Neuronal stem cell (in vitro differentiated cells): ENCODE results near the gene SRRM1. TPM values are rescaled to one million over a fixed set of nuclear protein-coding genes. Genes with fewer than 3 reads are reported as not detected.
"Not testable (repeated sequence)": the region's sequence is repeated elsewhere in the genome, so short reads cannot be mapped to it uniquely, and the experiment has no call there.

Experiments
- DNase-seq: peaks from one replicate; pipeline ENCODE4 v3.0.0-alpha.2; 2013; ENCODE audit warnings: low spot score
- H2AFZ ChIP-seq: one replicate; pipeline ENCODE4 v1.6.1; 2013; ENCODE audit warnings: mild to moderate bottlenecking, low read length, inconsistent platforms
- H2AK5ac ChIP-seq: 2 replicates; pipeline ENCODE4 v1.6.1; 2013; ENCODE audit warnings: low read depth, mild to moderate bottlenecking, inconsistent platforms, low read length, moderate library complexity, mixed read lengths
- H2BK120ac ChIP-seq: 2 replicates; pipeline ENCODE4 v1.6.1; 2013; ENCODE audit warnings: low read depth, mild to moderate bottlenecking, inconsistent platforms, low read length, moderate library complexity, mixed read lengths
- H2BK12ac ChIP-seq: one replicate; pipeline ENCODE4 v1.6.1; 2013; ENCODE audit warnings: low read length, inconsistent platforms
- H2BK15ac ChIP-seq: 2 replicates; pipeline ENCODE4 v1.6.1; 2013; ENCODE audit warnings: mild to moderate bottlenecking, low read length, inconsistent platforms, mixed read lengths
- H2BK5ac ChIP-seq: one replicate; pipeline ENCODE4 v1.6.1; 2013; ENCODE audit warnings: inconsistent platforms, mild to moderate bottlenecking, low read length, moderate library complexity
- H3K14ac ChIP-seq: one replicate; pipeline ENCODE4 v1.6.1; 2013; ENCODE audit warnings: low read length, inconsistent platforms
- H3K18ac ChIP-seq: 2 replicates; pipeline ENCODE4 v1.6.1; 2013; ENCODE audit warnings: low read length, inconsistent platforms
- H3K23ac ChIP-seq: 2 replicates; pipeline ENCODE4 v1.6.1; 2013; ENCODE audit warnings: low read depth, mild to moderate bottlenecking, mixed read lengths, low read length, inconsistent platforms; ENCODE audit not compliant: poor library complexity
- H3K27ac ChIP-seq: replicated peaks from 3 replicates; pipeline ENCODE4 v1.5.1; 2013; ENCODE audit warnings: low read length, inconsistent platforms
- H3K27me3 ChIP-seq, 3 experiments: 2 replicates each; pipeline ENCODE4 v1.6.1; 2013; ENCODE audit warnings: low read length in 3 of 3, mild to moderate bottlenecking in 2 of 3, inconsistent platforms in 1 of 3, low read depth in 1 of 3, mixed read lengths in 1 of 3, moderate library complexity in 1 of 3; ENCODE audit not compliant: control insufficient read depth in 3 of 3, insufficient read depth in 3 of 3
- H3K36me3 ChIP-seq, 2 donors: replicated peaks in 1 of 2; 2 replicates each; pipeline ENCODE4 v1.6.1; 2013; ENCODE audit warnings: low read length in 2 of 2; ENCODE audit not compliant: control insufficient read depth in 2 of 2, insufficient read depth in 2 of 2
- H3K4ac ChIP-seq: 2 replicates; pipeline ENCODE4 v1.6.1; 2013; ENCODE audit warnings: inconsistent platforms, mild to moderate bottlenecking, low read length, moderate library complexity
- H3K4me1 ChIP-seq, 2 donors: 1 replicate in 1 of 2; 2 replicates in 1 of 2; pipeline ENCODE4 v1.6.1; 2013; ENCODE audit warnings: low read length in 2 of 2, low read depth in 1 of 2; ENCODE audit not compliant: control insufficient read depth in 2 of 2, insufficient read depth in 1 of 2
- H3K4me2 ChIP-seq: one replicate; pipeline ENCODE4 v1.6.1; 2013; ENCODE audit warnings: mild to moderate bottlenecking, low read length, inconsistent platforms; ENCODE audit not compliant: insufficient read depth, poor library complexity, severe bottlenecking
- H3K4me3 ChIP-seq, 2 donors: 2 replicates each; pipeline ENCODE4 v1.5.1; 2013; ENCODE audit warnings: low read length in 2 of 2, mild to moderate bottlenecking in 2 of 2, inconsistent platforms in 1 of 2, moderate library complexity in 1 of 2
- H3K79me1 ChIP-seq: one replicate; pipeline ENCODE4 v1.6.1; 2013; ENCODE audit warnings: low read depth, mild to moderate bottlenecking, inconsistent platforms, low read length, moderate library complexity
- H3K9ac ChIP-seq: one replicate; pipeline ENCODE4 v1.6.1; 2013; ENCODE audit warnings: mild to moderate bottlenecking, low read depth, low read length, inconsistent platforms; ENCODE audit not compliant: poor library complexity
- H3K9me3 ChIP-seq, 2 donors: replicated peaks in 1 of 2; 2 replicates each; pipeline versions ENCODE3 to v1.6.1; 2013; ENCODE audit warnings: low read length in 2 of 2, mild to moderate bottlenecking in 2 of 2, inconsistent platforms in 1 of 2, low read depth in 1 of 2, mixed read lengths in 1 of 2, moderate library complexity in 1 of 2; ENCODE audit not compliant: control insufficient read depth in 2 of 2, insufficient read depth in 1 of 2
- H4K8ac ChIP-seq: one replicate; pipeline ENCODE4 v1.6.1; 2013; ENCODE audit warnings: low read depth, mild to moderate bottlenecking, inconsistent platforms, low read length, moderate library complexity
- H4K91ac ChIP-seq: one replicate; pipeline ENCODE4 v1.6.1; 2013; ENCODE audit warnings: low read length, low read depth, mild to moderate bottlenecking, inconsistent platforms; ENCODE audit not compliant: poor library complexity
- WGBS, 2 donors: extraction: QIAGEN DNeasy Blood & Tissue Kit; methylation state at CpG; one replicate each; pipeline ENCODE4 v1.1.7; 2013; ENCODE audit warnings: missing lambda C conversion rate in 2 of 2, mixed read lengths in 1 of 2; ENCODE audit not compliant: insufficient read length in 2 of 2, insufficient replicate concordance in 1 of 2; ENCODE audit errors: extremely low coverage in 2 of 2; 5-methylcytosine and 5-hydroxymethylcytosine counted together
- small RNA-seq: library from polyadenylated mRNA; stranded (forward); fragments of <200 nt; extraction: miRNeasy Mini kit (QIAGEN cat#:217004); gene quantifications from one replicate; pipeline ENCODE3, GENCODE V24; 2013; ENCODE audit not compliant: insufficient read depth

The SRRM1 gene

DNA sequence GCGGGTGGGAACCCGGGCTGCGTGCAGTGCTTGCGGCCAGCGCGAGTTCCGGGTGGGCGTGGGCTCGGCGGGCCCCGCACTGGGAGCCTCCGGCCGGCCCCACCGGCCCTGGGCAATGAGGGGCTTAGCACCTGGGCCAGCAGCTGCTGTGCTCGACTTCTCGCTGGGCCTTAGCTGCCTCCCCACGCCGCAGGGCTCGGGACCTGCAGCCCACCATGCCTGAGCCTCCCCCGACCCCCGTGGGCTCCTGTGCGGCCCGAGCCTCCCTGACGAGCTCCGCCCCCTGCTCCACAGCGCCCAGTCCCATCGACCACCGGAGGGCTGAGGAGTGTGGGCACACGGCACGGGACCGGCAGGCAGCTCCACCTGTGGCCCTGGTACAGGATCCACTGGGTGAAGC, 78.4 kb downstream of the SRRM1 start:
- WGBS, 2 donors: no CpG with 5 or more reads among the region's 31 CpGs
- H3K18ac ChIP-seq: peak overlapping the region; percentile 9

DNA sequence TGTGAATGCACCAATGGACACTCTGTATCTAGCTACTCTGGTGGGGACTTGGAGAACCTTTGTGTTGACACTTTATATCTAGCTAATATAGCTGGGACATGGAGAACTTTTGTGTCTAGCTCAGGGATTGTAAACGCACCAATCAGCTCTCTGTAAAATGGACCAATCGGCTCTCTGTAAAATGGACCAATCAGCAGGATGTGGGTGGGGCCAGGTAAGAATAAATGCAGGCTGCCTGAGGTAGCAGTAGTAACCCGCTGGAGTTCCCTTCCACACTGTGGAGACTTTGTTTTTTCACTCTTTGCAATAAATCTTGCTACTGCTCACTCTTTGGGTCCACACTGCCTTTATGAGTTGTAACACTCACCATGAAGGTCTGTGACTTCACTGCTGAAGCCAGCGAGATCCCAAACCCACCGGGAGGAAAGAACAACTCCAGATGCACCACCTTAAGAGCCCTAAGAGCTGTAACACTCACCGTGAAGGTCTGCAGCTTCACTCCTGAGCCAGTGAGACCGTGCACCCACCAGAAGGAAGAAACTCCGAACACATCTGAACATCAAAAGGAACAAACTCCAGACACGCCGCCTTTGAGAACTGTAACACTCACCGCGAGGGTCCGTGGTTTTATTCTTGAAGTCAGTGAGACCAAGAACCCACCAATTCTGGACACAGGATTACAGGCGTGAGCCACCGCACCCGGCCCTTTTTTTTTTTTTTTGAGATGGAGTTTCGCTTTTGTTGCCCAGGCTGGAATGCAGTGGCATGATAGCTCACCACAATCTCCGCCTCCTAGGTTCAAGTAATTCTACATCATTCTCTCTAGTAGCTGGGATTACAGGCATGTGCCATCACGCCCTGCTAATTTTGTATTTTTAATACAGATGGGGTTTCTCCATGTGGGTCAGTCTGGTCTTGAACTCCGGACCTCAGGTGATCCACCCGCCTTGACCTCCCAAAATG, 79.3 kb downstream of the SRRM1 start:
- H3K27ac ChIP-seq, H2BK12ac ChIP-seq, H3K18ac ChIP-seq, H3K9ac ChIP-seq, H3K79me1 ChIP-seq, H3K4ac ChIP-seq, H3K4me2 ChIP-seq, H4K91ac ChIP-seq, H2BK120ac ChIP-seq, H2BK5ac ChIP-seq, H3K9me3 ChIP-seq, H3K4me1 ChIP-seq, H3K14ac ChIP-seq, H3K4me3 ChIP-seq, H3K23ac ChIP-seq, DNase-seq, H2AFZ ChIP-seq, H3K27me3 ChIP-seq, H3K36me3 ChIP-seq, H2AK5ac ChIP-seq, H4K8ac ChIP-seq: not testable (repeated sequence)
- H2BK15ac ChIP-seq: peak overlapping the region; percentile 9
- no CpG with 5 or more reads among the region's 21 CpGs for WGBS, 2 donors

More for the DNA sequence above, 78.4 kb downstream of the SRRM1 start:
- Histone ChIP-seq H3K4me3 (no peak overlapping the region), H2BK12ac (peak overlapping the region; percentile 87), H3K14ac (no peak overlapping the region), H3K4me2 (no peak overlapping the region), H4K91ac (no peak overlapping the region), H2BK120ac (no peak overlapping the region), H2BK15ac (no peak overlapping the region), H3K79me1 (no peaks in the 10 kb centered on the region), H2BK5ac (no peak overlapping the region), H2AFZ (no peak overlapping the region), H3K27ac (no peak overlapping the region), H2AK5ac (no peak overlapping the region), H3K23ac (no peak overlapping the region), H3K27me3 (no peaks in the 10 kb centered on the region), H3K9me3 (no peaks in the 10 kb centered on the region), H3K36me3 (no peaks in the 10 kb centered on the region), H4K8ac (no peak overlapping the region), H3K9ac (no peak overlapping the region), H3K4me1 (peaks cover 3 to 9% of the 10 kb centered on the region in 2 donors), H3K4ac (no peak overlapping the region)
- no peak for DNase-seq

Small RNA genes lying within 50 kb of the gene (small RNA-seq; reads per million reads assigned to genes)
- gene RF00019: not detected
